Measurements from ENCODE around the gene CAPS2.

CAPS2 gene

GRCh38 chr12:75329918-75330826 lies at the start of gene CAPS2:
Gene CAPS2, minus strand, starts transcription at chr12:75330324. Its CDS starts 3,826 bp downstream, at chr12:75326498.
- DNase-seq: peak; percentile 79

GRCh38 chr12:75378354-75378753 lies 48.2 kb upstream of the CAPS2 start:
- DNase-seq: no peak

GRCh38 chr12:75374971-75375370 lies 44.8 kb upstream of the CAPS2 start:
- DNase-seq: no peak

GRCh38 chr12:75366629-75367028 lies 36.5 kb upstream of the CAPS2 start:
- DNase-seq: no peak

GRCh38 chr12:75364919-75365318 lies 34.8 kb upstream of the CAPS2 start:
- DNase-seq: no peak

- DNase-seq: no peak
These were observed 31.3 kb upstream of the CAPS2 start for GRCh38 chr12:75361408-75361807.

- no peak for DNase-seq
These were observed 30.8 kb upstream of the CAPS2 start for GRCh38 chr12:75360920-75361319.

GRCh38 chr12:75354011-75354410 lies 23.9 kb upstream of the CAPS2 start:
- no peak for DNase-seq

- no peak for DNase-seq
These were observed 20.3 kb upstream of the CAPS2 start for GRCh38 chr12:75350413-75350812.

GRCh38 chr12:75349946-75350345 lies 19.8 kb upstream of the CAPS2 start:
- DNase-seq: no peak

GRCh38 chr12:75346215-75346614 lies 16.1 kb upstream of the CAPS2 start:
- peak; percentile 36 for DNase-seq

GRCh38 chr12:75345531-75345930 lies 15.4 kb upstream of the CAPS2 start:
- DNase-seq: no peak

- DNase-seq: no peak
These were observed 11.7 kb upstream of the CAPS2 start for GRCh38 chr12:75341873-75342272.

- no peak for DNase-seq
These were observed 7.8 kb upstream of the CAPS2 start for GRCh38 chr12:75337905-75338304.

- DNase-seq: peak; percentile 88
These were observed 4.4 kb upstream of the CAPS2 start, which contains the start of gene GLIPR1L1 for GRCh38 chr12:75334384-75335030. Gene GLIPR1L1, plus strand, starts transcription at chr12:75334670. Its CDS starts 59 bp downstream, at chr12:75334729.

GRCh38 chr12:75327642-75328041 lies 2.5 kb downstream of the CAPS2 start:
- DNase-seq: no peak

GRCh38 chr12:75323663-75324062 lies 6.5 kb downstream of the CAPS2 start:
- DNase-seq: no peak

- DNase-seq: no peak
These were observed 7.7 kb downstream of the CAPS2 start for GRCh38 chr12:75322464-75322863.

- DNase-seq: no peak
These were observed 12.3 kb downstream of the CAPS2 start for GRCh38 chr12:75317784-75318183.

GRCh38 chr12:75315518-75315917 lies 14.6 kb downstream of the CAPS2 start:
- no peak for DNase-seq

- DNase-seq: no peak
These were observed 18.8 kb downstream of the CAPS2 start for GRCh38 chr12:75311369-75311768.

- DNase-seq: no peak
These were observed 21.8 kb downstream of the CAPS2 start for GRCh38 chr12:75308279-75308678.

GRCh38 chr12:75305412-75306332 lies 24.5 kb downstream of the CAPS2 start:
- DNase-seq: no peak
